Ascending aorta (tissue), 2 donors: Measurements from ENCODE around the gene DTWD2. TPM values are rescaled to one million over a fixed set of nuclear protein-coding genes. Genes with fewer than 3 reads are reported as not detected.

Experiments used
- DNase-seq, 2 donors: peaks; one replicate each; pipeline ENCODE4 v3.0.0-alpha.2; 2019; ENCODE audit warnings: low spot score in 2 of 2
- H3K27ac ChIP-seq, 2 donors: fragments of 200-600 bp; sonication (generic); one replicate each; pipeline ENCODE4 v1.5.1; 2016 to 2017; ENCODE audit warnings: mild to moderate bottlenecking in 1 of 2
- H3K27me3 ChIP-seq: fragments of 200-600 bp; sonication (generic); one replicate; pipeline ENCODE4 v1.5.1; 2017
- H3K36me3 ChIP-seq, 2 donors: fragments of 200-600 bp; sonication (generic); one replicate each; pipeline ENCODE4 v1.5.1; 2016
- H3K4me1 ChIP-seq, 2 donors: fragments of 200-600 bp; sonication (generic); one replicate each; pipeline ENCODE4 v1.5.1; 2016 to 2017; ENCODE audit warnings: mild to moderate bottlenecking in 1 of 2
- H3K4me3 ChIP-seq, 2 donors: fragments of 200-600 bp; sonication (generic); one replicate each; pipeline ENCODE4 v1.5.1; 2016 to 2017; ENCODE audit warnings: mild to moderate bottlenecking in 1 of 2
- H3K9me3 ChIP-seq, 2 donors: fragments of 200-600 bp; sonication (generic); one replicate each; pipeline ENCODE4 v1.5.1; 2016
- intact Hi-C: fragments of 100-400 bp; cut with DNase I; formaldehyde crosslinking; loops from one replicate; pipeline ENCODE4 v1.15.1; 2023
- total RNA-seq: library from RNA; depleted of rRNA; stranded (reverse); fragments of >200 nt; gene quantifications from one replicate; pipeline ENCODE4 v1.1.0, GENCODE V29; 2016
- TF ChIP-seq, protein P1 (sequence below), 3 experiments: fragments of 200-600 bp in 2 of 3; fragments of 450-650 bp in 1 of 3; sonication (generic) in 2 of 3; IDR thresholded peaks; one replicate each; pipeline ENCODE4 v1.5.1; 2016 to 2019; ENCODE audit warnings: antibody characterized with exemption in 3 of 3, mild to moderate bottlenecking in 1 of 3, moderate library complexity in 1 of 3

DTWD2 gene
- total RNA-seq, 1 donor from 2014 or later: 0.11 TPM

DNA sequence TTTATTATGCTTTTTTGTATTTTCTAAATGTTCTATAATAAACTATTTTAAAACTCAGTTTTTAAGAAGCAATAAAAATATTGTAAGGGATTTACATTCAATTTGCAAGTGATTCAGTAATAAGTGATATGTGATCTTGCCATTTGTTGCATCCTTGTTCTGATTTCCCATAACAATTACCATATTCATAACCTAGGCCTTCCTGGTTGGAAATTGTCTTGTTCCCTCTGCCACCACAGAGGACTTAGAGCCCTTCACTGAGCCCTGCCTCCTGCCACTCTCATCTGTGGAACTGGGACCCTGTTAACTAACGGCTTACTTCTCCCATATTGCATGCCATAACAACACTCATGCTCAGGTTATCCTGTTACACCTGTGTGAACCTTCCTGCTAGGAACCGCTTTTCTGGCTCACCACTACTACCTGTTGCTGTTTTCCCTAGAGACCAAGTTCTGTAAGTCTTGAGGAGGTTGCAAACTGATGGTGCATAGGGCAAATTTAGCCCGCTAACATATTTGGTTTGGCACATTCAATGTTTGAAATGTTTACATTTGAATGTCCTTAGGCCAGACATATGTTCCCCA is 32.9 kb upstream of the DTWD2 start:
- no peaks in the 10 kb centered on the region for H3K27me3 ChIP-seq
- no peaks in the 10 kb centered on the region for H3K4me1 ChIP-seq
- no peak overlapping the region for H3K4me3 ChIP-seq
- no peak overlapping the region for H3K27ac ChIP-seq
- TF ChIP-seq, protein P1, sequence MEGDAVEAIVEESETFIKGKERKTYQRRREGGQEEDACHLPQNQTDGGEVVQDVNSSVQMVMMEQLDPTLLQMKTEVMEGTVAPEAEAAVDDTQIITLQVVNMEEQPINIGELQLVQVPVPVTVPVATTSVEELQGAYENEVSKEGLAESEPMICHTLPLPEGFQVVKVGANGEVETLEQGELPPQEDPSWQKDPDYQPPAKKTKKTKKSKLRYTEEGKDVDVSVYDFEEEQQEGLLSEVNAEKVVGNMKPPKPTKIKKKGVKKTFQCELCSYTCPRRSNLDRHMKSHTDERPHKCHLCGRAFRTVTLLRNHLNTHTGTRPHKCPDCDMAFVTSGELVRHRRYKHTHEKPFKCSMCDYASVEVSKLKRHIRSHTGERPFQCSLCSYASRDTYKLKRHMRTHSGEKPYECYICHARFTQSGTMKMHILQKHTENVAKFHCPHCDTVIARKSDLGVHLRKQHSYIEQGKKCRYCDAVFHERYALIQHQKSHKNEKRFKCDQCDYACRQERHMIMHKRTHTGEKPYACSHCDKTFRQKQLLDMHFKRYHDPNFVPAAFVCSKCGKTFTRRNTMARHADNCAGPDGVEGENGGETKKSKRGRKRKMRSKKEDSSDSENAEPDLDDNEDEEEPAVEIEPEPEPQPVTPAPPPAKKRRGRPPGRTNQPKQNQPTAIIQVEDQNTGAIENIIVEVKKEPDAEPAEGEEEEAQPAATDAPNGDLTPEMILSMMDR (IDR thresholded peaks at IDR 0.05): no peak
- H3K9me3 ChIP-seq: peaks cover 0 to 3% of the 10 kb centered on the region in 2 donors
- intact Hi-C loops: no loop called here
- no peaks in the 10 kb centered on the region for H3K36me3 ChIP-seq
- DNase-seq: no peak

DNA sequence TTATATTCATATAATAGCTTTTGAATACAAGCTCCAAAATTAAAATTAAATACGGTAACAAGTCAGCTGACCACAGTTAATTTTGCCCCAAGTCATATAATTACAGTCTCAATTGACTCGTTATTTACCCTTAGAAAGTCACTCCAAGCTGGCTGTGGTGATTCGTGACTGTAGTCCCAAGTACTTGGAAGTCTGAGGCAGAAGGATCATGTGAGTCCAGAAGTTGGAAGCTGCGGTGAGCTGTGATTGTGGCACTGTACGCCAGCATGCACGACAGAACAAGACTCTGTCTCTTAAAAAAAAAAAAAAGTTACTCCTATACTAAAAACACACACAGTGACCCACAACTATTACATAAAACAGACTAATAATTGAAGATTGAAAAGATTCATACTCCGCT is 31.6 kb upstream of the DTWD2 start:
- intact Hi-C loops: no loop called here
- Histone ChIP-seq H3K27ac (no peak overlapping the region), H3K36me3 (no peaks in the 10 kb centered on the region), H3K4me3 (no peak overlapping the region), H3K9me3 (no peaks in the 10 kb centered on the region), H3K4me1 (no peaks in the 10 kb centered on the region), H3K27me3 (no peaks in the 10 kb centered on the region)
- DNase-seq: no peak
- TF ChIP-seq, protein P1 (IDR thresholded peaks at IDR 0.05): no peak

DNA sequence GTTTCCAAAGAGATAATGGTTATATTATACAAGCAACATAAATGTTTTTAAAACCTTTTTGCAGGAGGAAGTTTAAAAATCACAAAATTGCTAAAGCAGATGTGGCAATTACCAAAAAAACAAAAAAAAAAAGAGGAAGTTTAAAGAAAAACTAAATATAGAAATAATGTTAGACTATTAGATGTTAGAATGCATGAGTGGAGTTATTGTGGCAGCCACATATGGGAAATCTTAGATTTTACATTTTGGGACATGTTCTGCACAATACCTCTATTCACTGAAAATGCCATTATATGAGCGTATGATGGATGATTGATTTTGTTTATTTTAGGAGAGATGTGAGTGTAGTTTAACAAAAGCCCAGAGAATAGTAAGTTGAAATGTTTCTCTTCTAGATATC is 31.2 kb upstream of the DTWD2 start:
- no peak overlapping the region for H3K4me3 ChIP-seq
- intact Hi-C loops: no loop called here
- H3K27ac ChIP-seq: no peak overlapping the region
- TF ChIP-seq, protein P1 (IDR thresholded peaks at IDR 0.05): no peak
- no peaks in the 10 kb centered on the region for H3K9me3 ChIP-seq
- no peak for DNase-seq
- H3K4me1 ChIP-seq: no peaks in the 10 kb centered on the region
- no peaks in the 10 kb centered on the region for H3K36me3 ChIP-seq
- no peaks in the 10 kb centered on the region for H3K27me3 ChIP-seq

DNA sequence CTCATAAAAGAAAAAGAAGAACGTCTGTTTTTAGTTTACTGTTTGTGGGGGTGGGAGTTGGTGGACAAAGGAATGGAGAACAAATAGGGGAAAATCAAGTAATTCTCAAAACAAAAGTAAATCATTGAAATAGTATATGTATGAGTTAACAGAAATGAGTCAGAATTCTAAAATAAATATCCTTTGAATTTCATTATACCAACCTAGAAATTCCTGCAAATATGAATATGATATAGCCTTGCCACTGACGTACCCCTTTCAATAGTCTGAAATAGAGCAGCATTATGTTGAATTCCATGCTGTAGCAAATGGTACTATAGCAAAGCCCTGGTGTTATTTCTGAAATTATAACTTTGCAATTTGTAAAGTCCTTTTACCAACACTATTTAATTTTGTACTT is 29.6 kb upstream of the DTWD2 start:
- Histone ChIP-seq H3K27me3 (no peaks in the 10 kb centered on the region), H3K9me3 (no peaks in the 10 kb centered on the region), H3K27ac (no peak overlapping the region), H3K4me1 (no peaks in the 10 kb centered on the region), H3K4me3 (no peak overlapping the region), H3K36me3 (no peaks in the 10 kb centered on the region)
- no peak for DNase-seq
- TF ChIP-seq, protein P1 (IDR thresholded peaks at IDR 0.05): no peak
- intact Hi-C loops: no loop called here

DNA sequence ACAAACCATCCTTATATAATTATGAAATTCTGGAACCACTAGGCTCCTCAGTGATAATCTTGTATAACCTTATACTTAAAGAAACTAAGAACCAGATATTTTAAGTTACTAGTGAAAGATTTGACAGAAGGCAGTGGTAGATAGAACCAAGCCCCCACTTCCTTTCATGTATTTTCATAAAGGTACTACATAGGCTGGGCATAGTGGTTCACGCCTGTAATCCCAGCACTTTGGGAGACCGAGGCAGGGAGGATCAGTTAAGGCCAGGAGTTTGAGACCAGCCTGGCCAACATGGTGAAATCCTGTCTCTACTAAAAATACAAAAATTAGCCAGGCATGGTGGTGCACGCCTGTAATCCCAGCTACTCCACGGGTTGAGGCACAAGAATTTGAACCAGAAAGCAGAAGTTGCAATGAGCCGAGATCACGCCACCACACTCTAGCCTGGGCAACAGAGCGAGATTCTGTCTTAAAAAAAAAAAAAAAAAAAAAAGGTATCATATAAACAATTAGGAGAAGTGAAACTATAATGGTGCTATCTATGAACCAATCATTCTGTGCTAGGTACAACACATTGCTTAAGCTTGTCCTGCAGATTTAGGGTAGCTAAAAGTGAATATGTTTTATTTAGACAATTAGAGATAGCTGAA is 27.9 kb upstream of the DTWD2 start:
- TF ChIP-seq, protein P1 (IDR thresholded peaks at IDR 0.05): no peak
- Histone ChIP-seq H3K9me3 (no peaks in the 10 kb centered on the region), H3K4me1 (no peaks in the 10 kb centered on the region), H3K4me3 (no peak overlapping the region), H3K27me3 (no peaks in the 10 kb centered on the region), H3K27ac (no peak overlapping the region), H3K36me3 (no peaks in the 10 kb centered on the region)
- intact Hi-C loops: no loop called here
- DNase-seq: no peak
